MG63 (cell line): ENCODE results near the gene MEF2D. TPM values are rescaled to one million over a fixed set of nuclear protein-coding genes. Genes with fewer than 3 reads are reported as not detected.

Source experiments
- DNase-seq: peaks from one replicate; pipeline ENCODE4 v3.0.0-alpha.2; 2020
- H3K27me3 ChIP-seq: fragments of 250-450 bp; sonication (Bioruptor Pico); 2 replicates; pipeline ENCODE4 v1.5.1; 2020; ENCODE audit warnings: mild to moderate bottlenecking, moderate library complexity
- H3K36me3 ChIP-seq: fragments of 250-450 bp; sonication (Bioruptor Pico); 2 replicates; pipeline ENCODE4 v1.5.1; 2020; ENCODE audit warnings: mild to moderate bottlenecking, moderate library complexity
- H3K4me3 ChIP-seq: fragments of 250-450 bp; sonication (Bioruptor Pico); 2 replicates; pipeline ENCODE4 v1.5.1; 2020; ENCODE audit warnings: mild to moderate bottlenecking, moderate library complexity
- H3K9me3 ChIP-seq: fragments of 250-450 bp; sonication (Bioruptor Pico); 2 replicates; pipeline ENCODE4 v1.5.1; 2020; ENCODE audit warnings: mild to moderate bottlenecking, moderate library complexity
- total RNA-seq: library from RNA; depleted of rRNA; stranded (reverse); fragments of >200 nt; shearing (Covaris generic); gene quantifications from 2 replicates; pipeline ENCODE4 v1.2.3, GENCODE V29; 2014; ENCODE audit warnings: low replicate concordance; rRNA removed

Gene MEF2D
- total RNA-seq, 1 experiment from 2014 or later, result 11.7 TPM

DNA sequence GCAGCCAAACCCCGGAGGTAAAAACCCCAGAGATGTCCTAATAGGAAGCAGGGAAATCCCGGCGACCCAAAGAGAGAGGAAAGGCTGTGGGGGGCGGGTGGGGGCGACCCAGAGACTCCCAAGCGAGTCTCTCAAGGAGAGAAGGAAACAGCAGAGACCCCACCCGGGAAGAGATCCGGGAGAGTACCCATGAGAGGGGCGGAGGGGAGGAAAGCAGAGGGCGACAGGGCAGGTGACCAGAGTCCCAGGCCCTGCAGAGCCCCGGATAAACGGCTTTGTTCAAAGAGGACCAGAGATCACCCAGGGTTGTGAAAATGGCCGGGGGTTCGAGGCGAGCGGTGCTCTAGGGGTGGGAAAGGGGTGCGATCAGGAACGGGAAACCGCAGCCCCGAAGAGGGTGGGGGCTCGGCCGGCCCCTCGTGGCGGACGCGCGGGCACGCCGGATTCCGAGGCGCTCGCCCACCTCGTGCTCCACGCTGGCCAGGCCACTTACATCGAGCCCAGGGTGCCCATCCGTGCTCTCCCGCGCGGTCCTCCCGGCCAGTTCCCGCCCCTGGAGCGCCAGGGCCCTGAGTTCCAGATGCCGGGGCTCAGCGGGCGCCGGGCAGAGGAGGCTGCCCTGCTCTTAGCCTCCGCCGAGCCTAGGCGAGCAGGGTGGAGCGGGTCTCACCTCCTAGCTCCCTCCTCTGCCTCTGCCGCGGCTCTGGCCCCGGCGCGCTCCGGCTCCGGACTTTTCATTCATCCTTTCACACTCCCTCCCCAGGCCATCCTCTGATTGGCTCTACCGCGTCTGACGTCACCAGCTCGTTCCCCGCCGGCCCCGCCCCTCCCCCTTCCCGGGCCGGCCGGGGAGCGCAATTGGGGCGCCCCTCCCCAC lies 79.3 kb downstream of the MEF2D start:
- H3K27me3 ChIP-seq, result peaks cover 83% of the 10 kb centered on the region
- no peaks in the 10 kb centered on the region for H3K9me3 ChIP-seq
- DNase-seq, result peak; percentile 86
- no peaks in the 10 kb centered on the region for H3K36me3 ChIP-seq
- peak overlapping the region; percentile 19; the same call in 1 of the 2 replicates for H3K4me3 ChIP-seq

DNA sequence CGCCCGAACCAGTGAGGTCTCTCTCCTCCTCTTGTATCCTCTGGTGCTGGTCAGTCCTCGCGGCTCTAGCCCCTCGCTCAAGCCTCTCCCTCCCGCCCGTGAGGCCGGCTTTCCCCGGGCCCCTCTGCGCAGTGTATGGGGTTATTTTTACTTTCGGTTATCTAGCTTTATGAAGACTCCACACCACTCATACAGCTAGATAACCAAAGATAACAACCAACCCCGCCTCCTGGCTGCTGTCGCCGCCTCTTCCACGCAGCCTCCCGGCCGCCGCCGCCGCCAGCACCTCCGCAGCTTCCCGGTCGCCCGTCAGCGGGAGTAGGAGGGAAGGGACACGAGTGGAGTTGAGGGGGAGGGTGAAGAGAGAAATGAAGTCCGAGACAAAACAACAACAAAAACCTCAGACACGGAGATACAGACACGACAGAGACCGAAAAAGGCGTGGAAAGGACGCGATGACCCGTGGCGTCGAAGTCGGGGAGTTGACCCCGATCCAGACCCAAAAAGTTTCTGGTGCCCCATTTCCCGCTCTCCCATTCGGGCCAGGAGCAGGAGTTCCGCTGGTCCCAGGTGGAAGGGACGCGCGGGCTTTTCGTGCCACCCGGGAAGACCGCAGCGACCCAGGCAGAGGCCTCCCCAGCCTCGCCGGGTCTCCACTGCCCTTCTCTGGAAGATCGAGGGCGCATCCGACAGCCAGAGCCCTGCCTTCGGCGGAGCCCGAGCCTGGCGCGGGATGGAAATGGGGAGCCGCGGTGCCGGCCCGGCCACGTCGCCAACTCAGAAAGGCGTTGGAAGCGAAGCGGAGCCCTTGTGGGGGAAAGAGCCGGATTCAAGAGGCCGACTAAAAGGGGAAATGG lies 80.1 kb downstream of the MEF2D start:
- no peak for DNase-seq
- Histone ChIP-seq H3K9me3 (no peaks in the 10 kb centered on the region), H3K36me3 (no peaks in the 10 kb centered on the region), H3K4me3 (no peak overlapping the region), H3K27me3 (peaks cover 81% of the 10 kb centered on the region)

DNA sequence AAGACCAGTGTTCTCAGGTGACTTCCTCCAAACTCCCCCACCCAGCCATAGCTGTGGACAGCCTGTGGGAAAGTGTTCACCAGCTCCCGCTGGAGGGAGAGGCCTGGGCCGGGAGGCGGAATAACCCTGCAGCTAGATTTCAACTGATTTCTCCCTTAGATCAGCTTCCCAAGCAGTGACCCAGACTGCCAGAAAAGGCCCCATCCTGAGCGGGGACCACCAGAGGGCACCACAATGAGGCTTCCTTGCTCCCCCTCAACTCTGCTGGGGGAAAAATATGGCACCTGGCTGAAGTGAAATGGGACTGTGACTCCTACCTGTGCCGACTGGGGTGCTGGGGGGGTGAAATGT lies 80.7 kb downstream of the MEF2D start:
- Histone ChIP-seq H3K9me3 (no peaks in the 10 kb centered on the region), H3K4me3 (no peak overlapping the region), H3K36me3 (no peaks in the 10 kb centered on the region), H3K27me3 (peaks cover 82% of the 10 kb centered on the region)
- DNase-seq, result no peak

DNA sequence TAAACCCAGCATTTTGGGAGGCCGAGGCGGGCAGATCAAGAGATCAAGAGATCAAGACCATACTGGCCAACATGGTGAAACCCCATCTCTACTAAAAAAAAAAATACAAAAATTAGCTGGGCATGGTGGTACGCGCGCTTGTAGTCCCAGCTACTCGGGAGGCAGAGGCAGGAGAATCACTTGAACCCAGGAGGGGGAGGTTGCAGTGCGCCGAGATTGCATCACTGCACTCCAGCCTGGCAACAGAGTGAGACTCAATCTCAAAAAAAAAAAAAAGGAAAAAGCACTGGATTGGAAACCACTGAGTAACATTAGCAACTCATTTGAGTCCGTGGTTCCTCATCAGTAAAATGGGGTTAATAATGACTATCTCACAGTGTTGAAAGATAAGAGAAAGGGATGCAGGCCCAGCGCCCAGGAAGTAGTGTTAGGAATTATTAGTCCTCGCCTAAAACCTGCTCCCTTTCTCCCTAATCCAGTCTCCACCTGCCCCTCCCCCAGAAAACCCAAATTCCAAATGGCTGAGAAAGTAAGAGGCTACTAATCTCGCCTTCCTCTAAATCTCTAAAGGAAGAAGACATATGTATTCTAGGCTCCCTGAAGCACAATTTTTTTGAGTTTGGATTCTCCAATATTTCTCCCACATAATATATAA lies 82.0 kb downstream of the MEF2D start:
- Histone ChIP-seq H3K36me3 (no peaks in the 10 kb centered on the region), H3K27me3 (peaks cover 80% of the 10 kb centered on the region), H3K4me3 (no peak overlapping the region), H3K9me3 (no peaks in the 10 kb centered on the region)
- DNase-seq, result no peak

DNA sequence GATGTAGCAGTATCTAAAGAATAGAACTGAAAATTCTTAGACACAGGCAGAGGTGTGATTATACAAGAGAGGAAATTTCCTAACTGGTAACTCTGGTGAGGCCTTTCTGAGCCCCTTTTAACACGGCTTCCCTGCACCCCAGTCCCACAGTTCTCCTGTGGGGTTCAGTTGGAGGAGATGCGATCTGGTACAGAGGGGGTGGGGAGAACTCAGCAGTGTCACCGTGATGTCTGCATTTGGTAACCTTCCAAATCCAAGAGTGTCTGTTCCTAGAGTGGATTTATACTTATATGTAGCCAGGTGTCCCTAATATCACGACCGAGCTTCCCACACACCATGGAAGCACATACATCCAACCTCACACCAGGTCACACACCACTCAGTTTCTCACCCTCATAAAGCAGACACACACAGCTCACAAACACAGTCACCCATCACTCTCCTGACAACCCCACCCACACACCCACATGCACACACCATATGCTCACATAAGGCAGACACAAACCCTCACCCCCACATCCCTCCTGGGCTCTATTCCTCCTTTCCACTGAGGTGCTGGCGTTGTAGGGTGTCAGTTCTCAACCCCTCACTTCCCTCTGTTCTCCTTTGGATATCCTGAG lies 83.1 kb downstream of the MEF2D start:
- no peak overlapping the region for H3K4me3 ChIP-seq
- DNase-seq, result no peak
- H3K36me3 ChIP-seq, result no peaks in the 10 kb centered on the region
- peaks cover 69% of the 10 kb centered on the region for H3K27me3 ChIP-seq
- H3K9me3 ChIP-seq, result no peaks in the 10 kb centered on the region

DNA sequence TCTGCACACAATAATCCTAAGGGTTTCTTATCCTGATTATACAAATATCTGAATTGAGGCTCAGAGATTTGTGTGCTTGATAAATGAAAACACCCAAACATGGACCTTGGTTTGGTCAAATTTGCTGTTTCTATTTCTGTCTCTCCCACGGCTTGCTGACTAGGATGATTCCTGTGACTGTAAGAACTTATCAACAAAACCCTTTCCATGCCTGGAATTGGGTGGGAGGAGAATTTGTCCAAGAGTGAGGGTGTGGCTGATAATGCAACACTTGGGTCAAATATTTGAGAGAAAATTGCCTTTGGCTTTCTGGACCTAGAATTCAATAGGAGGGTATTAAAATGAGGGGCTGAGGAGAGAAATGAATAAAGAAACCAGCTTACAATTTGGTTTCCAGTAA lies 83.6 kb downstream of the MEF2D start:
- H3K9me3 ChIP-seq, result no peaks in the 10 kb centered on the region
- peaks cover 66% of the 10 kb centered on the region for H3K27me3 ChIP-seq
- DNase-seq, result no peak
- H3K4me3 ChIP-seq, result no peak overlapping the region
- H3K36me3 ChIP-seq, result no peaks in the 10 kb centered on the region

DNA sequence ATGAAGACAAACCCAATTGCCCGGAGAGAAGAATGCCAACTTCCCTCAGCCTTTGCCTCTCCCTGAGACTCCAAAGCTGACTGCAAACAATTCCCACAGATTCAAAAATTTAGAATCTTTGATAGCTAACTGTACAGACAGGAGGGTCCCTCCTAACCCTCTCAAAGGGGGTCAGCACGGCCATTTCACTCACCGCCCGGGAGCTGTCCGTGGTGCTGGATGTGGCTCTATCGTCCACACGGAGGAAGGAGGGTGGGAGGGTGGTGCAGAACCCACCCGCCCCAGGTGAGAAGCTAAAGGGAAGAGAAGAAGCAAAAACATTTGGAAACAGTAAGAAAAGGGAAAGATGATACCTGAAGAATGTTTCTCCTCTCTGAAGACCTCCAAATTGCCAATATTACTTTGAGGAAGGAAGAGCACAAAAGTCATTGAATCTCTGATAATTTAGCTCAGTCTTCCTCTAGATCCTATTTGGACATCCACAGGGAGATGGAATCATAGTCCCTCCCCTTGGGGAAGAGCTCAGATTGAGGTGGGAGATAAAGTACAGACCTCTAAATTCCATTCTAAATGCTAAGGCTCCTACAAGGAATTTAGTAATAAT lies 86.0 kb downstream of the MEF2D start:
- Histone ChIP-seq H3K27me3 (peaks cover 48% of the 10 kb centered on the region), H3K4me3 (no peak overlapping the region), H3K9me3 (no peaks in the 10 kb centered on the region), H3K36me3 (no peaks in the 10 kb centered on the region)
- DNase-seq, result no peak

Other genes with a start within 250 kb of the MEF2D start
- gene SMG5, start 217.9 kb downstream of the MEF2D start, total RNA-seq, result 75.7 and 99.5 TPM in 2 replicates
- gene TMEM79, start 216.4 kb downstream of the MEF2D start, total RNA-seq, result 2.4 and 5.8 TPM in 2 replicates
- gene GLMP, start 205.1 kb downstream of the MEF2D start, total RNA-seq, result 2.9 and 8.7 TPM in 2 replicates
- not detected in 2 replicates for gene VHLL, start 201.5 kb downstream of the MEF2D start, total RNA-seq
- 1,070 and 1,240 TPM in 2 replicates for gene CCT3, start 162.5 kb downstream of the MEF2D start, total RNA-seq
- gene TSACC, start 162.2 kb downstream of the MEF2D start, total RNA-seq, result 1.3 TPM in 1 of 2 replicates, not detected in the other
- not detected in 2 replicates for gene RHBG, start 131.6 kb downstream of the MEF2D start, total RNA-seq
- gene IQGAP3, start 71.8 kb upstream of the MEF2D start, total RNA-seq, result 18.7 and 20.7 TPM in 2 replicates
- not detected in 2 replicates for gene TTC24, start 78.9 kb upstream of the MEF2D start, total RNA-seq
- gene NAXE, start 91.0 kb upstream of the MEF2D start, total RNA-seq, result 105 and 170 TPM in 2 replicates
- 10.0 and 48.6 TPM in 2 replicates for gene GPATCH4, start 100.7 kb upstream of the MEF2D start, total RNA-seq
- gene HAPLN2, start 118.6 kb upstream of the MEF2D start, total RNA-seq, result not detected in 2 replicates
- not detected in 2 replicates for gene BCAN, start 141.3 kb upstream of the MEF2D start, total RNA-seq
- gene NES, start 176.6 kb upstream of the MEF2D start, total RNA-seq, result 0.03 TPM in 1 of 2 replicates, not detected in the other
- gene CRABP2, start 204.8 kb upstream of the MEF2D start, total RNA-seq, result 57.8 and 62.8 TPM in 2 replicates
- gene METTL25B, start 227.7 kb upstream of the MEF2D start, total RNA-seq, result 10.0 and 20.8 TPM in 2 replicates
- 15.6 and 38.7 TPM in 2 replicates for gene ISG20L2, start 228.0 kb upstream of the MEF2D start, total RNA-seq
- 189 and 246 TPM in 2 replicates for gene MRPL24, start 240.3 kb upstream of the MEF2D start, total RNA-seq